PC-9 (cell line): Measurements from ENCODE around the gene OR5K2. TPM values are rescaled to one million over a fixed set of nuclear protein-coding genes. Genes with fewer than 3 reads are reported as not detected.

Source experiments
- BruUV-seq: library from RNA; stranded (reverse); fragments of 400-500 nt; replicated peaks from 2 replicates; lab custom pipeline; 2021; lab: Mats Ljungman, UMichigan
- CTCF ChIA-PET: fragments of 300-600 bp; sonication (Branson Sonifier 250); formaldehyde crosslinking; loops from one replicate; lab custom pipeline; 2022; ENCODE audit warnings: antibody characterized with exemption; lab: Charles Lee
- POLR2A ChIA-PET: fragments of 300-600 bp; sonication (Branson Sonifier 250); formaldehyde crosslinking; loops from one replicate; lab custom pipeline; 2022; ENCODE audit warnings: antibody characterized with exemption; ENCODE audit not compliant: unreplicated experiment; lab: Charles Lee
- DNase-seq, 2 experiments: peaks; one replicate each; pipeline versions ENCODE4 v3.0.0 to v3.0.0-alpha.2; 2015 to 2022; ENCODE audit warnings: mixed read lengths in 1 of 2
- H2AFZ ChIP-seq: fragments of 200-600 bp; sonication (generic); 2 replicates; pipeline ENCODE4 v1.8.1; 2017; ENCODE audit warnings: antibody characterized with exemption
- H3F3A ChIP-seq: fragments of 200-600 bp; sonication (generic); 2 replicates; pipeline ENCODE4 v1.8.1; 2017; ENCODE audit warnings: antibody characterized with exemption, mild to moderate bottlenecking, low read depth; ENCODE audit not compliant: insufficient read depth
- H3K27ac ChIP-seq: fragments of 200-600 bp; sonication (generic); 2 replicates; pipeline ENCODE4 v1.6.1; 2016; ENCODE audit warnings: mixed run types
- H3K27me3 ChIP-seq: fragments of 200-600 bp; sonication (generic); 2 replicates; pipeline ENCODE4 v1.6.1; 2016; ENCODE audit warnings: low read depth, mixed run types; ENCODE audit not compliant: insufficient read depth
- H3K36me3 ChIP-seq: fragments of 200-600 bp; sonication (generic); 2 replicates; pipeline ENCODE4 v1.6.1; 2016; ENCODE audit warnings: low read depth, mixed run types
- H3K4me1 ChIP-seq: fragments of 200-600 bp; sonication (generic); replicated peaks from 2 replicates; pipeline ENCODE4 v1.6.1; 2016; ENCODE audit warnings: mixed run types; ENCODE audit not compliant: insufficient read depth
- H3K4me2 ChIP-seq: fragments of 200-600 bp; sonication (generic); 2 replicates; pipeline ENCODE4 v1.6.1; 2017; ENCODE audit warnings: mixed run types
- H3K4me3 ChIP-seq: fragments of 200-600 bp; sonication (generic); 2 replicates; pipeline ENCODE4 v1.6.1; 2016; ENCODE audit warnings: mixed run types
- H3K79me2 ChIP-seq: fragments of 200-600 bp; sonication (generic); 2 replicates; pipeline ENCODE4 v1.6.1; 2017; ENCODE audit warnings: low read depth, mixed run types
- H3K9me2 ChIP-seq: fragments of 200-600 bp; sonication (generic); 2 replicates; pipeline ENCODE4 v1.8.1; 2017; ENCODE audit warnings: mild to moderate bottlenecking; ENCODE audit not compliant: insufficient read depth
- H3K9me3 ChIP-seq: fragments of 200-600 bp; sonication (generic); 2 replicates; pipeline ENCODE4 v1.8.1; 2016; ENCODE audit warnings: low read depth; ENCODE audit not compliant: insufficient read depth
- H4K20me1 ChIP-seq: fragments of 200-600 bp; sonication (generic); 2 replicates; pipeline ENCODE4 v1.8.1; 2017; ENCODE audit not compliant: insufficient read depth
- EZH2 ChIP-seq: fragments of 200-600 bp; sonication (generic); IDR thresholded peaks from 2 replicates; pipeline ENCODE4 v1.8.0; 2017; ENCODE audit warnings: antibody characterized with exemption, low read depth
- intact Hi-C: fragments of 100-400 bp; cut with micrococcal nuclease; formaldehyde crosslinking; loops from one replicate; pipeline ENCODE4 v1.10.0; 2022; ENCODE audit not compliant: unreplicated experiment
- total RNA-seq: library from RNA; stranded (reverse); gene quantifications from 2 replicates; pipeline ENCODE4 v1.2.3, GENCODE V29; 2021
- TF ChIP-seq, protein P1 (sequence below): fragments of 200-600 bp; sonication (generic); conservative IDR thresholded peaks from 2 replicates; pipeline ENCODE4 v1.6.1; 2017; ENCODE audit warnings: mixed run types, antibody characterized with exemption, mild to moderate bottlenecking, moderate library complexity

Gene OR5K2
- total RNA-seq, 1 experiment from 2014 or later: not detected

DNA sequence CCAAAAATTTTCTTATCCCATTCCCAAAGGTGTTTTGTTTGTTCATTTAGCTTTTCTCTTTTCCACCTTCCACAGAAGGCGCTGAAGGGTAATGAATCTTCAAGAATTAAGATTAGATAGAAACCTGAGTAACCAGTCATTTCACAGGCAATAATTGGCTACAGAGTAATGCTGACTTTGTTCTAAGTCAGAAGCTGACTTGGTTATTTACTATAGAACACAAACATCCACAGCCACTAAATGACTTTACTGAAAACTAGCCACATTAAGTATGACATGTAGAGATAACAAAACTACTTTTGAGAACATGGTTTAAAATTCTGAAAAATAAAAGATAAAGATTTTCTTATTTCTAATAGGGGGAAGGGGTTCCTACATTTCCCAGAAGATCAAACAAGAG is 17.5 kb downstream of the OR5K2 start:
- Histone ChIP-seq H2AFZ (no peak overlapping the region), H3K4me2 (no peak overlapping the region), H3F3A (peaks cover 44% of the 10 kb centered on the region), H4K20me1 (no peaks in the 10 kb centered on the region), H3K27ac (peak overlapping the region; percentile 87), H3K79me2 (peaks cover 31% of the 10 kb centered on the region), H3K4me1 (peaks cover 50% of the 10 kb centered on the region), H3K27me3 (no peaks in the 10 kb centered on the region), H3K9me3 (0 out of 2 replicates have a peak, but pooled peaks cover 5% of the 10 kb centered on the region), H3K4me3 (no peak overlapping the region), H3K36me3 (peaks cover 52% of the 10 kb centered on the region), H3K9me2 (no peaks in the 10 kb centered on the region)
- intact Hi-C loops: loop anchor here (5.0 to 10.0 kb wide), 3 partner anchors 387 to 540 kb away; partner anchors contain the start of genes DCBLD2 and RIOX2
- TF ChIP-seq, protein P1, sequence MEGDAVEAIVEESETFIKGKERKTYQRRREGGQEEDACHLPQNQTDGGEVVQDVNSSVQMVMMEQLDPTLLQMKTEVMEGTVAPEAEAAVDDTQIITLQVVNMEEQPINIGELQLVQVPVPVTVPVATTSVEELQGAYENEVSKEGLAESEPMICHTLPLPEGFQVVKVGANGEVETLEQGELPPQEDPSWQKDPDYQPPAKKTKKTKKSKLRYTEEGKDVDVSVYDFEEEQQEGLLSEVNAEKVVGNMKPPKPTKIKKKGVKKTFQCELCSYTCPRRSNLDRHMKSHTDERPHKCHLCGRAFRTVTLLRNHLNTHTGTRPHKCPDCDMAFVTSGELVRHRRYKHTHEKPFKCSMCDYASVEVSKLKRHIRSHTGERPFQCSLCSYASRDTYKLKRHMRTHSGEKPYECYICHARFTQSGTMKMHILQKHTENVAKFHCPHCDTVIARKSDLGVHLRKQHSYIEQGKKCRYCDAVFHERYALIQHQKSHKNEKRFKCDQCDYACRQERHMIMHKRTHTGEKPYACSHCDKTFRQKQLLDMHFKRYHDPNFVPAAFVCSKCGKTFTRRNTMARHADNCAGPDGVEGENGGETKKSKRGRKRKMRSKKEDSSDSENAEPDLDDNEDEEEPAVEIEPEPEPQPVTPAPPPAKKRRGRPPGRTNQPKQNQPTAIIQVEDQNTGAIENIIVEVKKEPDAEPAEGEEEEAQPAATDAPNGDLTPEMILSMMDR: no peak
- no peak for TF ChIP-seq EZH2
- POLR2A ChIA-PET: interaction anchor here (0.6 kb wide), 2 partner anchors 12 to 1187 kb away, joined by 3 read pairs; no protein-coding TSS in a partner anchor
- BruUV-seq: no TSS peak
- DNase-seq: no peak
- CTCF ChIA-PET: no interaction called here

DNA sequence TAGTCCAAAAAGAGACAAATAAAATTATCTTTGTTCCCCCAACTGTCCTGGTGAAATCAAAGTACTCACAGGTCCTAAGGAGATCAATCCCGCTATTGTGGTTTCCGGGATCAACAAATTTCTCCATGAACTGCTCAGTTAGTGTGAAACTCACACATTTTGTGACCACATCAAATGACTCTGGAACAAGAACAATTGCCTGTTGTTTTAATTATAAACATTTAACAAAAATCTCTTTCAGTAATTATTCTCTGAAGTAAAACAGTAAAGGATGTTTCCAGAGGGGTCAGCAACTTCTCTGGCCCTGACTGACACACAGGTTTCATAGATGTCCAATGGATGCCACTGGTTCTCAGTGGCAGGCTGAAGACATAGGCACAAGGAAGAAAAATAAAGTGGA is 21.3 kb downstream of the OR5K2 start:
- peaks cover 37% of the 10 kb centered on the region for H3F3A ChIP-seq
- intact Hi-C loops: loop anchor here (10.0 kb wide), 2 partner anchors 456 to 544 kb away; partner anchors contain the start of gene RIOX2
- DNase-seq: no peak
- H3K4me1 ChIP-seq: peaks cover 40% of the 10 kb centered on the region
- H3K27me3 ChIP-seq: no peaks in the 10 kb centered on the region
- ChIA-PET CTCF (no interaction called here), POLR2A (interaction anchor here (0.6 to 0.7 kb wide), 2 partner anchors 190 to 292 kb away, joined by 5 to 9 read pairs; no protein-coding TSS in a partner anchor)
- H2AFZ ChIP-seq: no peak overlapping the region
- H3K4me2 ChIP-seq: no peak overlapping the region
- no peaks in the 10 kb centered on the region for H3K9me2 ChIP-seq
- H3K36me3 ChIP-seq: peaks cover 64% of the 10 kb centered on the region
- no peak overlapping the region for H3K27ac ChIP-seq
- H4K20me1 ChIP-seq: no peaks in the 10 kb centered on the region
- BruUV-seq: no TSS peak
- TF ChIP-seq EZH2: no peak
- TF ChIP-seq, protein P1: no peak
- peaks cover 56% of the 10 kb centered on the region for H3K79me2 ChIP-seq
- 0 out of 2 replicates have a peak, but pooled peaks cover 5% of the 10 kb centered on the region for H3K9me3 ChIP-seq
- no peak overlapping the region for H3K4me3 ChIP-seq

DNA sequence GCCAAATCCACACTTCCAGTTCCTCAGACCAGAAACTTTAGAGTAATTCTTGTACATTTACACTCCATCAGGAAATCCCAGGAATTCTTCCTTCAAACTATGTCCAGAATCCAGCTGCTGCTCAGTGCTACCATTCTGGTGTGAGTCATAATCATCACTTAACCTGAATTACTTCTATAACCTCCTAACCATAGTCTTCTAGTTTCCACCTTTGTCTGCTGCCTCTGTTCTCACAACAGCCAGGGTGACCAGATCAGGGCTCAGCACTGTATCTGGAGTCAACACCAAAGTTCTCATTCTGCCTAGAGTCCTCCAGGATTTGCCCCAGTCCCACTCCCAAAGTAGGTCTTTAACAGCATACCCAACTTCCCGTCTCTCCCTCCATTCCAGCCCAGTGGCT is 21.9 kb downstream of the OR5K2 start:
- CTCF ChIA-PET: no interaction called here
- no peaks in the 10 kb centered on the region for H3K27me3 ChIP-seq
- peaks cover 64% of the 10 kb centered on the region for H3K36me3 ChIP-seq
- POLR2A ChIA-PET: no interaction called here
- DNase-seq: no peak
- H4K20me1 ChIP-seq: no peaks in the 10 kb centered on the region
- H3K27ac ChIP-seq: no peak overlapping the region
- no peaks in the 10 kb centered on the region for H3K9me2 ChIP-seq
- peaks cover 34% of the 10 kb centered on the region for H3K4me1 ChIP-seq
- TF ChIP-seq, protein P1: no peak
- no peak for TF ChIP-seq EZH2
- 0 out of 2 replicates have a peak, but pooled peaks cover 5% of the 10 kb centered on the region for H3K9me3 ChIP-seq
- H2AFZ ChIP-seq: no peak overlapping the region
- intact Hi-C loops: loop anchor here (10.0 kb wide), 2 partner anchors 455 to 545 kb away; partner anchors contain the start of gene RIOX2
- BruUV-seq: no TSS peak
- H3K4me2 ChIP-seq: no peak overlapping the region
- H3K79me2 ChIP-seq: peaks cover 56% of the 10 kb centered on the region
- H3F3A ChIP-seq: peaks cover 32% of the 10 kb centered on the region
- H3K4me3 ChIP-seq: no peak overlapping the region
